22Rv1 (cell line): Measurements from ENCODE around the gene FAM216B.

Experiments
- CTCF ChIP-seq: fragments of 450-650 bp; IDR thresholded peaks from 2 replicates; pipeline ENCODE4 v1.5.1; 2017; ENCODE audit warnings: mild to moderate bottlenecking
- ZFX ChIP-seq: fragments of 450-650 bp; IDR thresholded peaks from 2 replicates; pipeline ENCODE4 v1.6.1; 2017; ENCODE audit warnings: antibody characterized with exemption, borderline replicate concordance

- TF ChIP-seq CTCF (no peak), ZFX (no peak)
Measured at GRCh38 chr13:42804244-42804874, 23.0 kb downstream of the FAM216B start.
